ENCODE data around the gene SAMD9L.

GRCh38 chr7:93119191-93119905 is 28.8 kb downstream of the SAMD9L start:
- TF ChIP-seq POLR2AphosphoS5 (IDR thresholded peaks at IDR 0.05) (no peak), EP300 (IDR thresholded peaks at IDR 0.05) (no peak), POLR2A (IDR thresholded peaks at IDR 0.05) (no peak)
- TF ChIP-seq, protein P1, sequence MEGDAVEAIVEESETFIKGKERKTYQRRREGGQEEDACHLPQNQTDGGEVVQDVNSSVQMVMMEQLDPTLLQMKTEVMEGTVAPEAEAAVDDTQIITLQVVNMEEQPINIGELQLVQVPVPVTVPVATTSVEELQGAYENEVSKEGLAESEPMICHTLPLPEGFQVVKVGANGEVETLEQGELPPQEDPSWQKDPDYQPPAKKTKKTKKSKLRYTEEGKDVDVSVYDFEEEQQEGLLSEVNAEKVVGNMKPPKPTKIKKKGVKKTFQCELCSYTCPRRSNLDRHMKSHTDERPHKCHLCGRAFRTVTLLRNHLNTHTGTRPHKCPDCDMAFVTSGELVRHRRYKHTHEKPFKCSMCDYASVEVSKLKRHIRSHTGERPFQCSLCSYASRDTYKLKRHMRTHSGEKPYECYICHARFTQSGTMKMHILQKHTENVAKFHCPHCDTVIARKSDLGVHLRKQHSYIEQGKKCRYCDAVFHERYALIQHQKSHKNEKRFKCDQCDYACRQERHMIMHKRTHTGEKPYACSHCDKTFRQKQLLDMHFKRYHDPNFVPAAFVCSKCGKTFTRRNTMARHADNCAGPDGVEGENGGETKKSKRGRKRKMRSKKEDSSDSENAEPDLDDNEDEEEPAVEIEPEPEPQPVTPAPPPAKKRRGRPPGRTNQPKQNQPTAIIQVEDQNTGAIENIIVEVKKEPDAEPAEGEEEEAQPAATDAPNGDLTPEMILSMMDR (IDR thresholded peaks at IDR 0.05) = no peak
